GM19463 (cell line): Measurements from ENCODE around the gene PCK2.

Experiments
- ATAC-seq: cut with Tn5 transposase; IDR thresholded peaks from one replicate; pipeline ENCODE4 v1.9.1; 2021; ENCODE audit warnings: mild to moderate bottlenecking, moderate library complexity; ENCODE audit not compliant: unreplicated experiment

Gene PCK2

GRCh38 chr14:24150567-24150966 lies 56.5 kb downstream of the PCK2 start:
- no peak for ATAC-seq

- no peak for ATAC-seq
Measured at GRCh38 chr14:24150993-24151392, 56.9 kb downstream of the PCK2 start.

GRCh38 chr14:24151404-24152080 lies 57.4 kb downstream of the PCK2 start:
- no peak for ATAC-seq
